IPS-15b (cell line): ENCODE results near the gene IQCK.
A peak's percentile ranks its signal among the peaks of the same experiment; 100 is the strongest.

Source experiments
- H3K27me3 ChIP-seq: one replicate; pipeline ENCODE4 v1.6.1; 2013; ENCODE audit warnings: low read length; ENCODE audit not compliant: control insufficient read depth, insufficient read depth
- H3K36me3 ChIP-seq: one replicate; pipeline ENCODE4 v1.6.1; 2013; ENCODE audit warnings: low read length; ENCODE audit not compliant: control insufficient read depth, insufficient read depth
- H3K4me1 ChIP-seq: one replicate; pipeline ENCODE4 v1.6.1; 2013; ENCODE audit warnings: mild to moderate bottlenecking, low read length; ENCODE audit not compliant: control insufficient read depth, insufficient read depth
- H3K4me3 ChIP-seq: one replicate; pipeline ENCODE4 v1.5.1; 2013; ENCODE audit warnings: low read depth, low read length
- H3K9ac ChIP-seq: one replicate; pipeline ENCODE4 v1.6.1; 2013; ENCODE audit warnings: low read depth, mild to moderate bottlenecking, low read length
- H3K9me3 ChIP-seq: one replicate; pipeline ENCODE4 v1.6.1; 2013; ENCODE audit warnings: mild to moderate bottlenecking, low read length; ENCODE audit not compliant: control insufficient read depth, insufficient read depth

IQCK gene

DNA sequence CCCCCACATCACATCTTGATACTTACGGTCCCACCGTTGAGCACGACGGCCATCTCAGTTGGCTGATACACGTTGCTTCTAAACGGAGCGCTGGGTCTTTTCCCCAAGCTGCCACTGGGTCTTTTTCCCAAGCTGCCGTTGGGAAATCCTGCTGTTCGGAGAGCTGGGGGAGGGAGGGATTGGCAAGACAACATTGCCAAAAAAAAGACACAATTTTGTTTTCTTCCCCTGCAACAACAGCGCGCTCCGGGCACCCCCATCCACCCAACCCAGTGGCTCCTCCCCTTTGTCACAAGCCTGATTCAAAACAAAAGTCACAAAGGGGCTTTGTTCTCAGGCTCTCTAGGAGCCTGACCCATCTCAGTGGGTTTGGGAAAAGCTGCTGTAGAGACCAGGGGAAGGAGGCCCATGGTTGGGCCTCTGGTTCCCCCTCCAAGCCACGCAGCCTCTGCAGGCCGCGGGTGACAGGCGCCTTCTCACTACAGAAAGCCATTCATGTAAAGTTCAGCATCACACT, 143.8 kb downstream of the IQCK start:
- peaks cover 9% of the 10 kb centered on the region for H3K36me3 ChIP-seq
- H3K9me3 ChIP-seq, result no peaks in the 10 kb centered on the region
- peak overlapping the region; percentile 49 for H3K4me3 ChIP-seq
- H3K4me1 ChIP-seq, result peaks cover 37% of the 10 kb centered on the region
- H3K9ac ChIP-seq, result peak overlapping the region; percentile 14
- no peaks in the 10 kb centered on the region for H3K27me3 ChIP-seq

DNA sequence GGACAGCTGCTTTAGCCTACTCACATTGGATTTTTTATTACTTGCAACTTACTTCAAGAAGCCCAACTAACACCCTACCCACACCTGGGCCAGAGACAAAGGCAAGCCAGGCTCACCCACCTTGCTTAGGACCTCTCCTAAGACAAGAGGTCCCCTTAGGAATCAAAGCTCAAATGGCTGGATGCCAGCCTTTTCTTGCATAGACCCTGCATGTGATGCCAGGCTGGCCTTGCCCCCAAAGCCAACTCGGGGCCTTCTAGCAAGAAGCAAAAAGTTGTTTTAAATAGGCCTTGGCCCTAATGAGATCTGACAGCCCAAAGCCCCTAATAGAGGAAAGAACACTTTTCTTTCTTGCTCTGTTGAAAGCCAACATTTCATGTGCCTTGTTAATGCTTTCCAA, 145.9 kb downstream of the IQCK start:
- H3K4me1 ChIP-seq, result peaks cover 27% of the 10 kb centered on the region
- H3K9me3 ChIP-seq, result no peaks in the 10 kb centered on the region
- peaks cover 25% of the 10 kb centered on the region for H3K36me3 ChIP-seq
- H3K4me3 ChIP-seq, result no peak overlapping the region
- H3K27me3 ChIP-seq, result no peaks in the 10 kb centered on the region
- no peak overlapping the region for H3K9ac ChIP-seq

DNA sequence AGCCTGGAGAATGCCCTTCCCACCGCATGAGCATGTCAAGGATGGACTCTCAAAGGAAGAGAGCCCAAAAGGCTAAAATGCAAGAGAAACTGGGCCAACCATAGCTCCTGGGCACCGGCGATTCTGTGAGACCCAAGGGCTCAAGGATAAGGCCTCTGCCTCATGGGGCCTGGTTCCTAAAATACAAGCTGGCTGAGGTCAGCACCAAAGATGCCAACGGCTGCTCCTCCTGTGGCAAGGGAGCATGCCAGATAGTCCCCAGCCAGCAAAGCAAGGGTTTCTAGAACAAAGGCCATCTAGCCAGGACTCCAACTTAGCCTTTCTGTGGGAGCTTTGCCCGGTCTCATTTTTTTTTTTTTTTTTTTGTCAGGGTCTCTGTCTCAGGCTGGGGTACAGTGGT, 146.5 kb downstream of the IQCK start:
- Histone ChIP-seq H3K36me3 (peaks cover 26% of the 10 kb centered on the region), H3K9ac (no peak overlapping the region), H3K4me3 (no peak overlapping the region), H3K27me3 (no peaks in the 10 kb centered on the region), H3K9me3 (no peaks in the 10 kb centered on the region), H3K4me1 (peaks cover 23% of the 10 kb centered on the region)

DNA sequence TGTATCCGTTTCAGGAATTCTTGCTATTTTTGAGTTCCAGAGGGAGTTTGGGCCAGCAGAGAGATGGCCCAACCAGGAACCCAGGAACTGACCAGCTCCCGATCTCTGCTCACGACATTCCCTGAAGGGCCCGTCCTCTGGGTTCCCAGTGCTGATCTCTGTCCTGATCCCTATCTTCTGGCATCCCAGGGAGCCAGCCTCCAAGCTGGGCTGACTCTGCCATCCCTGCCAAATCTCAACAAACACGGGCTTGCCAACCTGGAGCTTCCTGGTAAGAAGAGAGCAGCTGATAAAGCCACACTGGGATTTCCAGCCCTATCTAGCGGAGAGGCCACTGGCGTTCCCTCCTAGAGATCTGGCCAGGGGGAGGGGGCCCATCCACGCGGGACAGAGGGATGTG, 150.3 kb downstream of the IQCK start:
- H3K27me3 ChIP-seq, result no peaks in the 10 kb centered on the region
- H3K4me1 ChIP-seq, result no peaks in the 10 kb centered on the region
- no peak overlapping the region for H3K9ac ChIP-seq
- peaks cover 54% of the 10 kb centered on the region for H3K36me3 ChIP-seq
- H3K4me3 ChIP-seq, result no peak overlapping the region
- H3K9me3 ChIP-seq, result no peaks in the 10 kb centered on the region

DNA sequence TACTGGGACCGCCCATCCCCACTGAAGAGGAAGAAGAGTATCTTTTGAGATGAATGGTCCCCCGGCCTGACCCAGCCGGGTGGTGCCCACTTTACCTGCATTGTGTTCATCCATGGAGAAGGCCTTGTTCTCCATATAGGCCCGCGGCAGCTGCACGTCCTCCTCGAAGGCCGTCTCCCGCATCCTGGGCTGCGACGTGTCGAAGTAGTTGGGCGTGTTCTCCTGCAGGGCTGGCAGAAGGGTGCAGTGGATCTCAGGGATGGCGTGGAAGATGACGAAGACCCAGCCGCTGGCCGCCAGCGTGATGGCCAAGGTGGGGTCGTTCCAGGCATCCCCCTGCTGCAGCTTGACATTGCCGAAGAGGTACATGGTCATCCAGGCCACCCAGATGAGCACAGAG, 153.7 kb downstream of the IQCK start:
- H3K36me3 ChIP-seq, result peaks cover 55% of the 10 kb centered on the region
- peaks cover 8% of the 10 kb centered on the region for H3K4me1 ChIP-seq
- no peaks in the 10 kb centered on the region for H3K27me3 ChIP-seq

DNA sequence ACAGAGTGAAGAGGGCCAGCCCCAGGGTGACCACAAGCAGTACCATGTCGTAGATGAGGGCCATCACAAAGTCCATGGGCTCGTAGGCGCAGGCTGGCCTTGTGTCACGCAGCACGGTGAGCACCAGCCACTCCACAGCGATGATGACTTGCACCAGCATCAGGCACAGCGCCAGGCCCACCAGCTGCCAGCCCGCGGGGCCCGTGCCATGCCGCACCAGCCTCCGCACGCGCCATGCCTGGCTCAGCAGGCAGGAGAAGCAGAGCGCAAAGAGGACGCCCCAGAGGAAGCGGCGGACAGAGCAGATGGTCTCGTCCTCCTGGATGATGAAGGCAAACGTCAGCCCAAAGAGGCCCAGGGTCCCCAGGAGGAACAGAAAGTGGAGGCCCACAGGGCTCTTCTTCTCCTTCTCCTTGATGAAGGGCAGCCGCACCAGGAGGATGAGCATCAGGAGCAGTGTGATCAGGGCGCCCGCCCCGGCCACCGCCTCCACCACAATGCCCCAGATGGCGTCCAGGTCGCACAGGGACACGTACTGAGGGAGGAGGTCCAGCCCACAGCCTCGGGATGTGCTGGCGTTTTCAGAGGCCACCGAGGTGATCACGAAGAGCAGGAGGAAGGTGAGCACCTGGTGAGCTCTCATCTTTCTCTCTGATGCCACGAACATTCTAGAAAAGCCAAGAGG, 154.2 kb downstream of the IQCK start:
- Histone ChIP-seq H3K9ac (no peak overlapping the region), H3K27me3 (no peaks in the 10 kb centered on the region), H3K9me3 (no peaks in the 10 kb centered on the region), H3K4me1 (peaks cover 9% of the 10 kb centered on the region), H3K4me3 (no peak overlapping the region), H3K36me3 (peaks cover 49% of the 10 kb centered on the region)

More for the DNA sequence above, 153.7 kb downstream of the IQCK start:
- H3K4me3 ChIP-seq, result no peak overlapping the region
- H3K9me3 ChIP-seq, result no peaks in the 10 kb centered on the region
- no peak overlapping the region for H3K9ac ChIP-seq

DNA sequence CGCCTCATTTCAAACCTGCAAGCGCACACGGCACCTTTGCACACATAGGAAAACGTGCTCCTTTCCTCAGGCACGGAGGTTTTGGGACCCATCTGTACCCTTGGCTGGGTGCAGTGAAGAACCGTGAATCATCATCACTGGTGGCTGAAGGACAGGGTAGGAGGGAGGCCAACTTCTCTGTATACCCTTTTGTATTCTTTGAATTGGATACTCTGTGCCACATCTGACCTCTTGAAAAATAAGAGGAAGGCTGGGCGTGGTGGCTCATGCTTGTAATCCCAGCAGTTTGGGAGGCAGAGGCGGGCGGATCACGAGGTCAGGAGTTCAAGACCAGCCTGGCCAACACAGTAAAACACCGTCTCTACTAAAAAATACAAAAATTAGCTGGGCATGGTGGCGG, 154.9 kb downstream of the IQCK start:
- Histone ChIP-seq H3K9ac (no peak overlapping the region), H3K4me1 (peaks cover 9% of the 10 kb centered on the region), H3K4me3 (no peak overlapping the region), H3K9me3 (no peaks in the 10 kb centered on the region), H3K27me3 (no peaks in the 10 kb centered on the region), H3K36me3 (peaks cover 43% of the 10 kb centered on the region)

DNA sequence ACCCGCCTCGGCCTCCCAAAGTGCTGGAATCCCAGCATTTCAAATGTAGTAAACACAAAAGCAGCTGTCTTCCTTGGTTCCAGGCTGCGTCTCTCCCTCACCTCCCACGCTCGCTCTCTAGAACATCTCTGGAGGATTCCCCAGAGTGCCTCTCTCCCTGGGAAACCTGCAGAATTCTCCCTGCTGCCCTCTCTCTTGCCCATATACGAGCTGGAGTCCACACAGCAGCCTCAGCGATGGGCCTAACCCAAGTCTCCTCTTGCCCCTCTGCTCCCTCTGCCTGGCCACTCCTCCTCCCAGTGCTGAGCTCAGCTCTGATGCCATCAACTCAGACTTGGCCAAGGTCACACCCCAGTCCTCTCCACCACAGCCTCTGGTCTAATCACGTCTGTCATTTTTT, 156.0 kb downstream of the IQCK start:
- Histone ChIP-seq H3K9me3 (no peaks in the 10 kb centered on the region), H3K4me1 (peaks cover 15% of the 10 kb centered on the region), H3K36me3 (peaks cover 43% of the 10 kb centered on the region), H3K4me3 (no peak overlapping the region), H3K9ac (no peak overlapping the region), H3K27me3 (no peaks in the 10 kb centered on the region)

DNA sequence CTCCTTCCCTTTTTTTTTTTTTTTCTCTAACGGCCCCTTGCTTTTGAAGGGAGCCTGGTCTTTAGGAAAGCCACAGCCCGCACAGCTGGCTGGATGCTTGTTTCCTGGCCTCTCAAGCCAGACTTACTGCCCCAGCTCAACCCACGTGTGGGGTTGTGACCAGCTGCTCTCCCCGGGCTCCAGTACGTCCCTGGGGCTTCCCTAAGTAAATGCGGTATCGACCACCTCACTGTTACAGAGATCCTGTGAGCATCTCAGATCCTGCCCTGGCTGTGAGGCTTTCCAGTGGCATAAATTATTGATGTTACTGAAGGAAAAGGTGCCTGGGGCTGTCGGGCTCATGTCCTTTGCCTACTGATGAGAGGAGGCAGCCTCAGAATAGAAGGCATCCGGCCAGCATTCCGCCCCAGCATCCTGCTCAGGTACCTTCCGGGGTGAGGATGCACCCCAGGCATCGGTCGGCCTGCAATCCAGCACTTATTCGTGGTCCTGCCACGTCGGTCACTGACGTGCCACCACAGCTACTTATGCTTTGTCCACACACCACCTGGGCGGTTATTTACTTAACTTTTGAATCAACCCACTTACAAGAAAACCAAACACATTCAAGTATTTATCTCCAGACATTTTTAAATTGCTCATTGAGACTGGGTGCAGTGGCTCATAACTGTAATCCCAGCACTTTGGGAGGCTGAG, 156.9 kb downstream of the IQCK start:
- Histone ChIP-seq H3K9me3 (no peaks in the 10 kb centered on the region), H3K36me3 (peaks cover 40% of the 10 kb centered on the region), H3K4me1 (peaks cover 19% of the 10 kb centered on the region), H3K27me3 (no peaks in the 10 kb centered on the region), H3K4me3 (no peak overlapping the region), H3K9ac (no peak overlapping the region)

DNA sequence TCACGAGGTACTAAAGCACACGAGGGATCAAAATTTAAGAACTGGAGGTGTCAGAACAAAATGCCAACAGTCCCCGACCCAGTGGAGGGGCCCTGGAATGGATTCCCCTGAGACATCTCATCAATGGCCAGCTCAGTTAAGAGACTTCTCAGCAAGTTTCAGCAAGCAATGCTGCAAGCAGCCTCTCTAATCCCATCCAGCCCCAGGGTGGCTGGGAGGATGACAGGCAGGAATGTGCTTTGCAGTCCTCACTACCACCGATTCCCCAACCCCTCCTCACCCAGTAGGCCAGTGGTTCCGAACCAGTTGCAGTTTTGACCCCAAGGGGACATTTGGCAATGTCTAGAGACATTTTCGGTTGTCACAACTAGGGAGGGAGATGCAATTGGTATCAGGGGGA, 157.8 kb downstream of the IQCK start:
- Histone ChIP-seq H3K36me3 (peaks cover 36% of the 10 kb centered on the region), H3K4me3 (no peak overlapping the region), H3K9me3 (no peaks in the 10 kb centered on the region), H3K4me1 (peaks cover 19% of the 10 kb centered on the region), H3K9ac (no peak overlapping the region), H3K27me3 (no peaks in the 10 kb centered on the region)

DNA sequence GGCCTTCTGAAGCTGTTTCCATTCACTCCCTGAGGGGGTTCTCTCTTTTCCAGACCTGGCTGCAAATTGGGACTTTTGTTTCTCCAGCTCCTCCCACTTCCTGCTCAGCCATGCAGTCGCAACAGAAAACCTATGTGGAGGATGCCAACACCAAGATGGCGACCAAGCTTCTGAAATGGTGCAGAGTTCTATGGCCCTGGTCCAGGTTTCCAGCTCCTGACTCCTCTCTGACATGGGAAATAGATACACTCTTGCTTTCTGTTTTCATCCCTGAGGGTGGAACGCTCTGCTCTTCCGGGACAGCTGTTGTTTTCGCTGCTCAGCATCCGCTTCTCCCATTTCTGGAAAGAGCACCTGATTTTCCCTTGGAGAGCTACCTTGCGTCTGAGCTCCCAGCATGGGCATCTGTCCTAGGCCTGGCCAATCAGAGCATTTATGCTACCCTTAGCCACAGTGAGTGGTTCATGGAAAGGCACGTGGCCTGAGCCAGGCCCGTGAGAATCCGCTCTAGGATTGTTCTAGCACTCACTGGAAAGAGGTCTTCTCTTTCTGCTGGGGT, 158.5 kb downstream of the IQCK start:
- Histone ChIP-seq H3K4me3 (no peak overlapping the region), H3K36me3 (peaks cover 29% of the 10 kb centered on the region), H3K9ac (no peak overlapping the region), H3K4me1 (peaks cover 24% of the 10 kb centered on the region), H3K9me3 (no peaks in the 10 kb centered on the region), H3K27me3 (no peaks in the 10 kb centered on the region)

DNA sequence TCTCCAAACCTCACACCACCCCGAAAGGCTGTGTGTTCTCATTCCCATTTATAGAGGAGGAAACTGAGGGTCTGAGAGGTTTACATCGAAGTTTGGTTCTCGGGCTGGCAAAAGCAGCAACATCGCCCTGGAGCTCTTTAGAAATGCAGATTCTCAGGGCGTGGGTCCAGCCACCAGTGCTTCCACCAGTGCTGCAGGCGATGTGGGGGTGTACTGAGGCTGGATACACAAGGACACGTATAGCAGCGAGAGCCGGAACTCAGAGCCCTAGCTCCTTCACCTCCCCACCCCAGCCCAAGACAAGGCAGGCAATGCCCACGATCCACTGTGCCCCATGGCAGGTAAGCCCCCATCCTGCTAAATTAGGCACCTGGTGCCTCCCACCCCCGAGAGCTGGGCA, 160.7 kb downstream of the IQCK start:
- Histone ChIP-seq H3K36me3 (peaks cover 13% of the 10 kb centered on the region), H3K9me3 (no peaks in the 10 kb centered on the region), H3K9ac (peak overlapping the region; percentile 9), H3K4me3 (no peak overlapping the region), H3K27me3 (no peaks in the 10 kb centered on the region), H3K4me1 (peaks cover 26% of the 10 kb centered on the region)
